Esophagus muscularis mucosa (tissue), 4 donors: Measurements from ENCODE around the gene SNX10. TPM values are rescaled to one million over a fixed set of nuclear protein-coding genes. Genes with fewer than 3 reads are reported as not detected.
A peak's percentile ranks its signal among the peaks of the same experiment; 100 is the strongest.

Source experiments
- DNase-seq: peaks from one replicate; pipeline ENCODE4 v3.0.0-alpha.2; 2017; ENCODE audit errors: extremely low spot score
- H3K27ac ChIP-seq, 4 donors: fragments of 200-600 bp; sonication (generic); replicated peaks in 1 of 4; 1 replicate in 3 of 4; 2 replicates in 1 of 4; pipeline ENCODE4 v1.5.1; 2016 to 2019; ENCODE audit warnings: mild to moderate bottlenecking in 1 of 4
- H3K27me3 ChIP-seq, 4 donors: fragments of 200-600 bp; sonication (generic); one replicate each; pipeline versions ENCODE4 v1.5.1 to v1.6.0; 2016 to 2019
- H3K36me3 ChIP-seq, 4 donors: fragments of 200-600 bp; sonication (generic); one replicate each; pipeline ENCODE4 v1.5.1; 2016 to 2019
- H3K4me1 ChIP-seq, 4 donors: fragments of 200-600 bp; sonication (generic); one replicate each; pipeline ENCODE4 v1.5.1; 2016 to 2019
- H3K4me3 ChIP-seq, 4 donors: fragments of 200-600 bp; sonication (generic); 1 replicate in 2 of 4; 2 replicates in 2 of 4; pipeline ENCODE4 v1.5.1; 2016 to 2019; ENCODE audit warnings: mild to moderate bottlenecking in 4 of 4, moderate library complexity in 1 of 4
- H3K9me3 ChIP-seq, 4 donors: fragments of 200-600 bp; sonication (generic); 1 replicate in 3 of 4; 2 replicates in 1 of 4; pipeline ENCODE4 v1.5.1; 2016 to 2019
- CTCF ChIP-seq, 3 experiments: fragments of 200-600 bp in 2 of 3; fragments of 450-650 bp in 1 of 3; sonication (generic) in 2 of 3; IDR thresholded peaks; one replicate each; pipeline ENCODE4 v1.5.1; 2017 to 2019; ENCODE audit warnings: antibody characterized with exemption in 3 of 3, mild to moderate bottlenecking in 2 of 3, moderate library complexity in 1 of 3
- EP300 ChIP-seq: sonication (generic); formaldehyde crosslinking; IDR thresholded peaks from one replicate; pipeline ENCODE4 v1.6.1; 2017; ENCODE audit warnings: antibody characterized with exemption
- POLR2A ChIP-seq: fragments of 450-650 bp; IDR thresholded peaks from one replicate; pipeline ENCODE4 v1.6.1; 2017; ENCODE audit warnings: antibody characterized with exemption, moderate library complexity, mild to moderate bottlenecking, low read depth
- POLR2AphosphoS5 ChIP-seq, 2 donors: sonication (generic); formaldehyde crosslinking; IDR thresholded peaks; one replicate each; pipeline ENCODE4 v1.6.1; 2017; ENCODE audit warnings: antibody characterized with exemption in 2 of 2
- WGBS: methylation state at CpG from one replicate; pipeline ENCODE4 v1.1.5; 2018; 5-methylcytosine and 5-hydroxymethylcytosine counted together
- intact Hi-C: fragments of 100-400 bp; cut with DNase I; formaldehyde crosslinking; loops from one replicate; pipeline ENCODE4 v1.15.1; 2023
- total RNA-seq, 4 donors: library from RNA; depleted of rRNA; stranded (reverse); fragments of >200 nt; gene quantifications; one replicate each; pipeline versions ENCODE4 v1.1.0 to v1.2.1, GENCODE V29; 2016

Gene SNX10
- total RNA-seq, 4 donors from 2014 or later = 1.9 to 5.0 (median 4.1) TPM

- Histone ChIP-seq H3K4me3 (no peak overlapping the region), H3K27ac (no peak overlapping the region), H3K27me3 (peaks cover 0 to 79% (median 28%) of the 10 kb centered on the region in 4 donors), H3K4me1 (no peaks in the 10 kb centered on the region), H3K36me3 (no peaks in the 10 kb centered on the region), H3K9me3 (no peaks in the 10 kb centered on the region)
- 3% methylated on average over 4 of the region's 4 CpGs for WGBS
- no peak for DNase-seq
- intact Hi-C loops = loop anchor here (2.0 to 5.0 kb wide), 2 partner anchors 297 to 793 kb away; no protein-coding TSS in a partner anchor
- TF ChIP-seq CTCF (IDR thresholded peaks at IDR 0.05) = peak; percentile 78 to 81 (median 79)
- TF ChIP-seq EP300 = no peak
- peak in 1 of 2 donors; percentile 19 for TF ChIP-seq POLR2AphosphoS5 (IDR thresholded peaks at IDR 0.05)
- TF ChIP-seq POLR2A = no peak
Measured at GRCh38 chr7:26369593-26369992, 77.9 kb downstream of the SNX10 start.

GRCh38 chr7:26370011-26370410 lies 78.3 kb downstream of the SNX10 start:
- Histone ChIP-seq H3K9me3 (no peaks in the 10 kb centered on the region), H3K4me3 (no peak overlapping the region), H3K4me1 (no peaks in the 10 kb centered on the region), H3K27me3 (peaks cover 0 to 83% (median 31%) of the 10 kb centered on the region in 4 donors), H3K36me3 (no peaks in the 10 kb centered on the region), H3K27ac (no peak overlapping the region)
- TF ChIP-seq POLR2AphosphoS5 (IDR thresholded peaks at IDR 0.05) (peak in 1 of 2 donors; percentile 0), EP300 (no peak)
- WGBS = 44% methylated on average over 5 of the region's 5 CpGs
- intact Hi-C loops = no loop called here
- no peak for DNase-seq

- Histone ChIP-seq H3K4me3 (no peak overlapping the region), H3K4me1 (peaks cover 10 to 16% (median 16%) of the 10 kb centered on the region in 4 donors), H3K27me3 (peaks cover 0 to 90% (median 50%) of the 10 kb centered on the region in 4 donors), H3K36me3 (no peaks in the 10 kb centered on the region), H3K27ac (no peak overlapping the region), H3K9me3 (no peaks in the 10 kb centered on the region)
- WGBS = 78% methylated on average over 3 of the region's 3 CpGs
- intact Hi-C loops = no loop called here
- TF ChIP-seq POLR2AphosphoS5 (IDR thresholded peaks at IDR 0.05) = no peak
- TF ChIP-seq POLR2A = no peak
- no peak for DNase-seq
Measured at GRCh38 chr7:26372249-26372648, 80.6 kb downstream of the SNX10 start.

GRCh38 chr7:26372704-26373103 lies 81.0 kb downstream of the SNX10 start:
- Histone ChIP-seq H3K4me3 (no peak overlapping the region), H3K27me3 (peaks cover 0 to 90% (median 50%) of the 10 kb centered on the region in 4 donors), H3K27ac (no peak overlapping the region), H3K4me1 (peaks cover 10 to 17% (median 17%) of the 10 kb centered on the region in 4 donors), H3K36me3 (no peaks in the 10 kb centered on the region), H3K9me3 (no peaks in the 10 kb centered on the region)
- no peak for DNase-seq
- TF ChIP-seq POLR2A = no peak
- no peak for TF ChIP-seq EP300
- TF ChIP-seq POLR2AphosphoS5 (IDR thresholded peaks at IDR 0.05) = no peak
- no peak for TF ChIP-seq CTCF (IDR thresholded peaks at IDR 0.05)
- intact Hi-C loops = no loop called here
- 80% methylated on average over 2 of the region's 2 CpGs for WGBS

- no peaks in the 10 kb centered on the region for H3K36me3 ChIP-seq
- H3K9me3 ChIP-seq = no peaks in the 10 kb centered on the region
- no peak for DNase-seq
- no peak overlapping the region for H3K27ac ChIP-seq
- peaks cover 0 to 89% (median 48%) of the 10 kb centered on the region in 4 donors for H3K27me3 ChIP-seq
- peaks cover 10 to 22% (median 20%) of the 10 kb centered on the region in 4 donors for H3K4me1 ChIP-seq
- intact Hi-C loops = no loop called here
- WGBS = 82% methylated on average over 6 of the region's 6 CpGs
- TF ChIP-seq POLR2AphosphoS5 (IDR thresholded peaks at IDR 0.05) (peak in 1 of 2 donors; percentile 9), POLR2A (no peak), CTCF (IDR thresholded peaks at IDR 0.05) (no peak), EP300 (no peak)
- no peak overlapping the region for H3K4me3 ChIP-seq
Measured at GRCh38 chr7:26374647-26375373, 83.1 kb downstream of the SNX10 start.
